Karpas-422 (cell line): ENCODE measurements around the gene SMG1. TPM values are rescaled to one million over a fixed set of nuclear protein-coding genes. Genes with fewer than 3 reads are reported as not detected.
"Not testable (repeated sequence)": the region's sequence is repeated elsewhere in the genome, so short reads cannot be mapped to it uniquely, and the experiment has no call there.

Experiments used
- DNase-seq: peaks from one replicate; pipeline ENCODE4 v3.0.0-alpha.2; 2015
- H2AFZ ChIP-seq: fragments of 200-600 bp; sonication (generic); 2 replicates; pipeline ENCODE4 v1.6.1; 2014; ENCODE audit warnings: antibody characterized with exemption, low read length, mixed read lengths
- H3K27ac ChIP-seq: fragments of 200-600 bp; sonication (generic); 2 replicates; pipeline ENCODE4 v1.5.1; 2014; ENCODE audit warnings: mild to moderate bottlenecking, low read length, moderate library complexity
- H3K27me3 ChIP-seq: fragments of 200-600 bp; sonication (generic); 2 replicates; pipeline ENCODE4 v1.6.1; 2014; ENCODE audit warnings: low read length, mixed read lengths
- H3K36me3 ChIP-seq: fragments of 200-600 bp; sonication (generic); 2 replicates; pipeline ENCODE4 v1.6.1; 2014; ENCODE audit warnings: low read length, mixed read lengths; ENCODE audit not compliant: insufficient read depth
- H3K4me1 ChIP-seq: fragments of 200-600 bp; sonication (generic); 2 replicates; pipeline ENCODE4 v1.6.1; 2014; ENCODE audit warnings: mild to moderate bottlenecking, low read length, mixed read lengths
- H3K4me2 ChIP-seq: fragments of 200-600 bp; sonication (generic); 2 replicates; pipeline ENCODE4 v1.6.1; 2014; ENCODE audit warnings: low read length, low read depth, mild to moderate bottlenecking; ENCODE audit not compliant: poor library complexity, severe bottlenecking
- H3K4me3 ChIP-seq: fragments of 200-600 bp; sonication (generic); 2 replicates; pipeline ENCODE4 v1.5.1; 2014; ENCODE audit warnings: mild to moderate bottlenecking, antibody characterized with exemption, low read length, mixed read lengths
- H3K79me2 ChIP-seq: fragments of 200-600 bp; sonication (generic); 2 replicates; pipeline ENCODE4 v1.6.1; 2014; ENCODE audit warnings: mild to moderate bottlenecking, low read length, mixed read lengths
- H3K9ac ChIP-seq: fragments of 200-600 bp; sonication (generic); 2 replicates; pipeline ENCODE4 v1.6.0; 2014; ENCODE audit warnings: low read length
- H3K9me2 ChIP-seq: fragments of 200-600 bp; sonication (generic), shearing (Covaris generic); replicated peaks from 2 replicates; pipeline ENCODE4 v1.6.0; 2014; ENCODE audit warnings: mild to moderate bottlenecking, low read length, moderate library complexity; ENCODE audit not compliant: insufficient read depth
- H3K9me3 ChIP-seq: fragments of 300-700, 200-600 bp; sonication (generic); 2 replicates; pipeline ENCODE4 v1.6.1; 2014; ENCODE audit warnings: low read length, mixed read lengths
- H4K20me1 ChIP-seq: fragments of 200-600 bp; sonication (generic); 2 replicates; pipeline ENCODE4 v1.6.1; 2014; ENCODE audit warnings: mild to moderate bottlenecking, antibody characterized with exemption, low read length, low read depth; ENCODE audit not compliant: insufficient read depth
- total RNA-seq: library from RNA; depleted of rRNA; stranded (reverse); fragments of >200 nt; shearing (Covaris generic); gene quantifications from 2 replicates; pipeline ENCODE4 v1.2.3, GENCODE V29; 2014; ENCODE audit warnings: low replicate concordance

SMG1 gene
- total RNA-seq, 1 experiment from 2014 or later = 91.0 TPM

- not testable (repeated sequence) for H3K4me3 ChIP-seq, H3K4me2 ChIP-seq, H3K9me3 ChIP-seq, H3K27ac ChIP-seq, H3K9ac ChIP-seq, H2AFZ ChIP-seq, H3K36me3 ChIP-seq, H3K9me2 ChIP-seq, H3K27me3 ChIP-seq, H4K20me1 ChIP-seq
- H3K4me1 ChIP-seq = peaks cover 52% of the 10 kb centered on the region
- peaks cover 92% of the 10 kb centered on the region for H3K79me2 ChIP-seq
- peak; percentile 42 for DNase-seq
Measured at GRCh38 chr16:18901194-18901593, 25.0 kb downstream of the SMG1 start.

- H3K4me2 ChIP-seq, H2AFZ ChIP-seq, H4K20me1 ChIP-seq, H3K9me2 ChIP-seq, H3K36me3 ChIP-seq, H3K4me1 ChIP-seq, H3K27me3 ChIP-seq, H3K27ac ChIP-seq, H3K4me3 ChIP-seq, DNase-seq, H3K9me3 ChIP-seq, H3K79me2 ChIP-seq, H3K9ac ChIP-seq: not testable (repeated sequence)
Measured at GRCh38 chr16:18884456-18884855, 41.8 kb downstream of the SMG1 start.

- H3K4me1 ChIP-seq, H4K20me1 ChIP-seq, H3K27ac ChIP-seq, H3K79me2 ChIP-seq, H3K36me3 ChIP-seq, H3K4me3 ChIP-seq, H3K9me2 ChIP-seq, H3K9ac ChIP-seq, H3K27me3 ChIP-seq, H2AFZ ChIP-seq, H3K4me2 ChIP-seq, H3K9me3 ChIP-seq, DNase-seq: not testable (repeated sequence)
Measured at GRCh38 chr16:18877734-18878133, 48.5 kb downstream of the SMG1 start.

GRCh38 chr16:18877259-18877658 lies 48.9 kb downstream of the SMG1 start:
- H3K9me3 ChIP-seq, H3K27ac ChIP-seq, H3K36me3 ChIP-seq, H3K9me2 ChIP-seq, H3K27me3 ChIP-seq, H4K20me1 ChIP-seq, H3K79me2 ChIP-seq, H2AFZ ChIP-seq, H3K4me2 ChIP-seq, DNase-seq, H3K4me1 ChIP-seq, H3K4me3 ChIP-seq, H3K9ac ChIP-seq: not testable (repeated sequence)

- H3K27me3 ChIP-seq = not testable (repeated sequence)
Measured at GRCh38 chr16:18876301-18876700, 49.9 kb downstream of the SMG1 start.

GRCh38 chr16:18869043-18869771 lies 57.0 kb downstream of the SMG1 start:
- not testable (repeated sequence) for H3K4me2 ChIP-seq, H3K9ac ChIP-seq, H3K79me2 ChIP-seq, H3K27me3 ChIP-seq, H2AFZ ChIP-seq, DNase-seq, H4K20me1 ChIP-seq, H3K4me3 ChIP-seq, H3K9me3 ChIP-seq, H3K27ac ChIP-seq, H3K9me2 ChIP-seq, H3K4me1 ChIP-seq
- peaks cover 10% of the 10 kb centered on the region; the same call in 1 of the 2 replicates for H3K36me3 ChIP-seq

More at GRCh38 chr16:18876301-18876700, 49.9 kb downstream of the SMG1 start:
- not testable (repeated sequence) for H3K27ac ChIP-seq, H2AFZ ChIP-seq, H4K20me1 ChIP-seq, H3K9me2 ChIP-seq, H3K36me3 ChIP-seq, H3K9ac ChIP-seq, H3K4me1 ChIP-seq, H3K4me2 ChIP-seq, H3K4me3 ChIP-seq, H3K79me2 ChIP-seq, DNase-seq, H3K9me3 ChIP-seq

- not testable (repeated sequence) for H3K4me2 ChIP-seq, H4K20me1 ChIP-seq, H3K9me3 ChIP-seq, H3K27me3 ChIP-seq, DNase-seq, H3K79me2 ChIP-seq, H3K9ac ChIP-seq, H3K9me2 ChIP-seq, H2AFZ ChIP-seq, H3K4me3 ChIP-seq, H3K27ac ChIP-seq, H3K4me1 ChIP-seq
- peaks cover 10% of the 10 kb centered on the region; the same call in 1 of the 2 replicates for H3K36me3 ChIP-seq
Measured at GRCh38 chr16:18866277-18866823, 59.9 kb downstream of the SMG1 start.

GRCh38 chr16:18862891-18863290 lies 63.3 kb downstream of the SMG1 start:
- H3K79me2 ChIP-seq, H2AFZ ChIP-seq, H4K20me1 ChIP-seq, H3K4me1 ChIP-seq, H3K27ac ChIP-seq, H3K9me2 ChIP-seq, H3K9me3 ChIP-seq, H3K4me2 ChIP-seq, H3K27me3 ChIP-seq, H3K4me3 ChIP-seq, DNase-seq, H3K9ac ChIP-seq, H3K36me3 ChIP-seq: not testable (repeated sequence)
